ENCODE results near the gene GALNT9.

- TF ChIP-seq CTCF (IDR thresholded peaks at IDR 0.05) (no peak), POLR2A (IDR thresholded peaks at IDR 0.05) (no peak)
Observed at GRCh38 chr12:132230381-132230780, 99.0 kb downstream of the GALNT9 start.

Data from ovary (tissue), 3 donors.